ENCODE results near the gene IL12B. TPM values are rescaled to one million over a fixed set of nuclear protein-coding genes. Genes with fewer than 3 reads are reported as not detected.
"Not testable (repeated sequence)": the region's sequence is repeated elsewhere in the genome, so short reads cannot be mapped to it uniquely, and the experiment has no call there.

IL12B gene
- polyA plus RNA-seq, 1 donor (not counting 4 experiments of a cell fraction or from before 2014, with no cell fraction given): not detected

DNA sequence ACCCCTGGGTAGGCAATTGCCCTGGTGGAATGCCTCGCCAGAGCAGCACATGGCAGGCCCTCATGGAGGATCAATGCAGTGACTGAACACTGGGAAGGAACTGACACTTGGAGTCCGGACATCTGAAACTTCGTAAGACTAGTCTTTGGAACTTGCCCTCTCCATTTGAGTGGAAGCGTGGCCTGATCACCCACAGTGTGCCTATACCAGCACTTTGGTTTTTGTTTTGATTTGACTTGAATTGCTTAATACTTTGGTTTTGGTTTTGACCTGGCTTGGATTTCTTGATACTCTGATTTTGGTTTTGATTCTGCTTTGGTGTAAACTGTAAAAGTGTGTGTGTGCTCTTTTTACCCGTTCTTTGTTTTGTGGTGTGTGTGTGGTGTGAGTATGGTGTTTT lies 36.5 kb upstream of the IL12B start:
- not testable (repeated sequence) for FAIRE-seq; H3K9ac ChIP-seq (ENCODE audit: control insufficient read depth, extremely low read depth, insufficient read depth, low read length)

DNA sequence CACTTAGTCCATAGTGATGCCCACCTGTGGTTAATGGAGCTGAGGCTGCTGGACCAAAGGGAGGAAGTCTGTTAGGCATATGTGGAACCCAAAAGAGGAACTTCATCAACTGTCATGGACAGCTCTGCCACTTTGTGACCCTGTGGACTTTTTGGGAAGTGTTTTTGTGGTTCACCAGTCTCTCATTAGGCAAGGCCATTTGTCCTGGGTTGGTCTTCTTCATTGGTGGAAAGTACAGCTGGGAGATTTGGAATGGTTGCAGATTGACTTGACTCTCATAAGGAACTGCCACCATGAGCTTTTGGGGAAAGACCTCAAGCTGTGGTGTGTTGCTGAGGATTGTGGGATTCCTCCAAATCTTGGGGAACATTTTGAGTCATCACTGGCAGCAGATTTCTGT lies 31.9 kb upstream of the IL12B start:
- no peak overlapping the region for H3K27ac ChIP-seq (ENCODE audit: control insufficient read depth, insufficient read depth, low read length)
- no peaks in the 10 kb centered on the region for H3K9me3 ChIP-seq (ENCODE audit: control insufficient read depth, low read depth, low read length)
- H3K27me3 ChIP-seq (ENCODE audit: control insufficient read depth, extremely low read depth, insufficient read depth, low read length): no peaks in the 10 kb centered on the region
- H3K9ac ChIP-seq (ENCODE audit: control insufficient read depth, extremely low read depth, insufficient read depth, low read length): no peak overlapping the region
- TF ChIP-seq, protein P1, sequence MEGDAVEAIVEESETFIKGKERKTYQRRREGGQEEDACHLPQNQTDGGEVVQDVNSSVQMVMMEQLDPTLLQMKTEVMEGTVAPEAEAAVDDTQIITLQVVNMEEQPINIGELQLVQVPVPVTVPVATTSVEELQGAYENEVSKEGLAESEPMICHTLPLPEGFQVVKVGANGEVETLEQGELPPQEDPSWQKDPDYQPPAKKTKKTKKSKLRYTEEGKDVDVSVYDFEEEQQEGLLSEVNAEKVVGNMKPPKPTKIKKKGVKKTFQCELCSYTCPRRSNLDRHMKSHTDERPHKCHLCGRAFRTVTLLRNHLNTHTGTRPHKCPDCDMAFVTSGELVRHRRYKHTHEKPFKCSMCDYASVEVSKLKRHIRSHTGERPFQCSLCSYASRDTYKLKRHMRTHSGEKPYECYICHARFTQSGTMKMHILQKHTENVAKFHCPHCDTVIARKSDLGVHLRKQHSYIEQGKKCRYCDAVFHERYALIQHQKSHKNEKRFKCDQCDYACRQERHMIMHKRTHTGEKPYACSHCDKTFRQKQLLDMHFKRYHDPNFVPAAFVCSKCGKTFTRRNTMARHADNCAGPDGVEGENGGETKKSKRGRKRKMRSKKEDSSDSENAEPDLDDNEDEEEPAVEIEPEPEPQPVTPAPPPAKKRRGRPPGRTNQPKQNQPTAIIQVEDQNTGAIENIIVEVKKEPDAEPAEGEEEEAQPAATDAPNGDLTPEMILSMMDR (optimal IDR thresholded peaks at IDR 0.05 in 1 of 3, IDR thresholded peaks at IDR 0.05 in 1 of 3, conservative IDR thresholded peaks at IDR 0.05 in 1 of 3; ENCODE audit: extremely low read depth in 1 of 3, insufficient read depth in 2 of 3, low read length in 3 of 3): no peak
- no peak for TF ChIP-seq EZH2 (IDR thresholded peaks at IDR 0.05; ENCODE audit: low read length)
- no peak for DNase-seq (ENCODE audit: low read depth, low spot score)
- FAIRE-seq: no peak
- H2AFZ ChIP-seq (ENCODE audit: control insufficient read depth, low read length): no peak overlapping the region
- H3K4me2 ChIP-seq (ENCODE audit: control insufficient read depth, extremely low read depth, insufficient read depth, low read depth, low read length): no peak overlapping the region
- dilution Hi-C loops (cut with MboI; ENCODE audit: extremely low pct_ligation_motif_present, low sequenced_read_pairs): no loop called here
- no peaks in the 10 kb centered on the region for H3K9me1 ChIP-seq (ENCODE audit: control insufficient read depth, extremely low read depth, insufficient read depth, low read length)
- no peak overlapping the region for H3K4me3 ChIP-seq (ENCODE audit: control insufficient read depth in 2 of 3, extremely low read depth in 1 of 3, insufficient read depth in 2 of 3, low read depth in 1 of 3, low read length in 3 of 3)
- H3K4me1 ChIP-seq (ENCODE audit: control insufficient read depth, extremely low read depth, insufficient read depth, low read length): no peaks in the 10 kb centered on the region
- H3K36me3 ChIP-seq (ENCODE audit: control insufficient read depth in 2 of 2, extremely low read depth in 1 of 2, insufficient read depth in 2 of 2, low read length in 2 of 2): no peaks in the 10 kb centered on the region
- H4K20me1 ChIP-seq (ENCODE audit: control insufficient read depth, extremely low read depth, insufficient read depth, low read length): no peaks in the 10 kb centered on the region
- no peaks in the 10 kb centered on the region for H3K79me2 ChIP-seq (ENCODE audit: control insufficient read depth, insufficient read depth, low read length)

More for the DNA sequence above, 36.5 kb upstream of the IL12B start:
- H3K4me3 ChIP-seq (ENCODE audit: control insufficient read depth in 2 of 3, extremely low read depth in 1 of 3, insufficient read depth in 2 of 3, low read depth in 1 of 3, low read length in 3 of 3); H3K27me3 ChIP-seq (ENCODE audit: control insufficient read depth, extremely low read depth, insufficient read depth, low read length); H3K79me2 ChIP-seq (ENCODE audit: control insufficient read depth, insufficient read depth, low read length); H3K36me3 ChIP-seq (ENCODE audit: control insufficient read depth in 2 of 2, extremely low read depth in 1 of 2, insufficient read depth in 2 of 2, low read length in 2 of 2); DNase-seq (ENCODE audit: low read depth, low spot score); H3K4me2 ChIP-seq (ENCODE audit: control insufficient read depth, extremely low read depth, insufficient read depth, low read depth, low read length); dilution Hi-C loops (cut with MboI; ENCODE audit: extremely low pct_ligation_motif_present, low sequenced_read_pairs); H3K9me1 ChIP-seq (ENCODE audit: control insufficient read depth, extremely low read depth, insufficient read depth, low read length); H3K9me3 ChIP-seq (ENCODE audit: control insufficient read depth, low read depth, low read length); H4K20me1 ChIP-seq (ENCODE audit: control insufficient read depth, extremely low read depth, insufficient read depth, low read length); H3K4me1 ChIP-seq (ENCODE audit: control insufficient read depth, extremely low read depth, insufficient read depth, low read length); H3K27ac ChIP-seq (ENCODE audit: control insufficient read depth, insufficient read depth, low read length); H2AFZ ChIP-seq (ENCODE audit: control insufficient read depth, low read length): not testable (repeated sequence)

- H3K27ac ChIP-seq (ENCODE audit: control insufficient read depth, insufficient read depth, low read length); H3K4me1 ChIP-seq (ENCODE audit: control insufficient read depth, extremely low read depth, insufficient read depth, low read length); H4K20me1 ChIP-seq (ENCODE audit: control insufficient read depth, extremely low read depth, insufficient read depth, low read length); H3K79me2 ChIP-seq (ENCODE audit: control insufficient read depth, insufficient read depth, low read length); dilution Hi-C loops (cut with MboI; ENCODE audit: extremely low pct_ligation_motif_present, low sequenced_read_pairs); H3K36me3 ChIP-seq (ENCODE audit: control insufficient read depth in 2 of 2, extremely low read depth in 1 of 2, insufficient read depth in 2 of 2, low read length in 2 of 2); H3K4me3 ChIP-seq (ENCODE audit: control insufficient read depth in 2 of 3, extremely low read depth in 1 of 3, insufficient read depth in 2 of 3, low read depth in 1 of 3, low read length in 3 of 3); H3K27me3 ChIP-seq (ENCODE audit: control insufficient read depth, extremely low read depth, insufficient read depth, low read length); FAIRE-seq; H2AFZ ChIP-seq (ENCODE audit: control insufficient read depth, low read length); H3K9me1 ChIP-seq (ENCODE audit: control insufficient read depth, extremely low read depth, insufficient read depth, low read length); H3K9ac ChIP-seq (ENCODE audit: control insufficient read depth, extremely low read depth, insufficient read depth, low read length); H3K4me2 ChIP-seq (ENCODE audit: control insufficient read depth, extremely low read depth, insufficient read depth, low read depth, low read length); DNase-seq (ENCODE audit: low read depth, low spot score); H3K9me3 ChIP-seq (ENCODE audit: control insufficient read depth, low read depth, low read length): not testable (repeated sequence)
Observed at GRCh38 chr5:159359871-159360270, 29.6 kb upstream of the IL12B start.
